ENCODE results near the gene ZCCHC2. TPM values are rescaled to one million over a fixed set of nuclear protein-coding genes. Genes with fewer than 3 reads are reported as not detected.

Gene ZCCHC2
- total RNA-seq, 1 experiment from 2014 or later: 43.5 TPM

GRCh38 chr18:62576845-62577512, 54.2 kb downstream of the ZCCHC2 start:
- BruUV-seq (replicated peaks): no TSS peak
- H3K36me3 Mint-ChIP-seq (ENCODE audit: insufficient read depth, unreplicated experiment): peaks cover 30% of the 10 kb centered on the region

GRCh38 chr18:62577765-62578164, 54.9 kb downstream of the ZCCHC2 start:
- BruUV-seq (replicated peaks): no TSS peak
- no peaks in the 10 kb centered on the region for H3K4me1 Mint-ChIP-seq (ENCODE audit: low read depth, unreplicated experiment)
- no peak for DNase-seq
- no peaks in the 10 kb centered on the region for H3K9me3 Mint-ChIP-seq (ENCODE audit: low read depth, unreplicated experiment)
- no peak for TF ChIP-seq CTCF (IDR thresholded peaks at IDR 0.05; ENCODE audit: unreplicated experiment)
- intact Hi-C loops (cut with micrococcal nuclease; ENCODE audit: unreplicated experiment): no loop called here
- H3K27me3 Mint-ChIP-seq (ENCODE audit: unreplicated experiment): no peaks in the 10 kb centered on the region
- no peak overlapping the region for H3K4me3 Mint-ChIP-seq (ENCODE audit: low read depth, unreplicated experiment)
- peaks cover 27% of the 10 kb centered on the region for H3K36me3 Mint-ChIP-seq (ENCODE audit: insufficient read depth, unreplicated experiment)
- CTCF ChIA-PET: no interaction called here
- H3K27ac Mint-ChIP-seq (ENCODE audit: unreplicated experiment): no peak overlapping the region

More at GRCh38 chr18:62576845-62577512, 54.2 kb downstream of the ZCCHC2 start:
- H3K4me1 Mint-ChIP-seq (ENCODE audit: low read depth, unreplicated experiment): no peaks in the 10 kb centered on the region
- no peak overlapping the region for H3K4me3 Mint-ChIP-seq (ENCODE audit: low read depth, unreplicated experiment)
- intact Hi-C loops (cut with micrococcal nuclease; ENCODE audit: unreplicated experiment): no loop called here
- no peaks in the 10 kb centered on the region for H3K9me3 Mint-ChIP-seq (ENCODE audit: low read depth, unreplicated experiment)
- no peaks in the 10 kb centered on the region for H3K27me3 Mint-ChIP-seq (ENCODE audit: unreplicated experiment)
- TF ChIP-seq CTCF (IDR thresholded peaks at IDR 0.05; ENCODE audit: unreplicated experiment): no peak
- no peak overlapping the region for H3K27ac Mint-ChIP-seq (ENCODE audit: unreplicated experiment)
- no peak for DNase-seq
- CTCF ChIA-PET: no interaction called here

- CTCF ChIA-PET: no interaction called here
These were observed 56.2 kb downstream of the ZCCHC2 start for GRCh38 chr18:62578980-62579511.

GRCh38 chr18:62583376-62583775, 60.6 kb downstream of the ZCCHC2 start:
- CTCF ChIA-PET: interaction anchor here (1.0 to 2.3 kb wide), 3 partner anchors 122 to 163 kb away, joined by 3 to 6 read pairs (median 4); no protein-coding TSS in a partner anchor
- BruUV-seq (replicated peaks): no TSS peak
- intact Hi-C loops (cut with micrococcal nuclease; ENCODE audit: unreplicated experiment): no loop called here
- H3K27ac Mint-ChIP-seq (ENCODE audit: unreplicated experiment): no peak overlapping the region
- H3K4me3 Mint-ChIP-seq (ENCODE audit: low read depth, unreplicated experiment): no peak overlapping the region
- H3K9me3 Mint-ChIP-seq (ENCODE audit: low read depth, unreplicated experiment): no peaks in the 10 kb centered on the region
- H3K27me3 Mint-ChIP-seq (ENCODE audit: unreplicated experiment): no peaks in the 10 kb centered on the region
- peaks cover 20% of the 10 kb centered on the region for H3K4me1 Mint-ChIP-seq (ENCODE audit: low read depth, unreplicated experiment)
- no peak for DNase-seq
- TF ChIP-seq CTCF (IDR thresholded peaks at IDR 0.05; ENCODE audit: unreplicated experiment): no peak
- peaks cover 41% of the 10 kb centered on the region for H3K36me3 Mint-ChIP-seq (ENCODE audit: insufficient read depth, unreplicated experiment)

More at GRCh38 chr18:62578980-62579511, 56.2 kb downstream of the ZCCHC2 start:
- no peaks in the 10 kb centered on the region for H3K9me3 Mint-ChIP-seq (ENCODE audit: low read depth, unreplicated experiment)
- no peak overlapping the region for H3K27ac Mint-ChIP-seq (ENCODE audit: unreplicated experiment)
- peaks cover 3% of the 10 kb centered on the region for H3K4me1 Mint-ChIP-seq (ENCODE audit: low read depth, unreplicated experiment)
- intact Hi-C loops (cut with micrococcal nuclease; ENCODE audit: unreplicated experiment): no loop called here
- no peaks in the 10 kb centered on the region for H3K27me3 Mint-ChIP-seq (ENCODE audit: unreplicated experiment)
- BruUV-seq (replicated peaks): no TSS peak
- DNase-seq: no peak
- TF ChIP-seq CTCF (IDR thresholded peaks at IDR 0.05; ENCODE audit: unreplicated experiment): no peak
- H3K36me3 Mint-ChIP-seq (ENCODE audit: insufficient read depth, unreplicated experiment): peaks cover 34% of the 10 kb centered on the region
- no peak overlapping the region for H3K4me3 Mint-ChIP-seq (ENCODE audit: low read depth, unreplicated experiment)
